Placental pericyte (primary cell): ENCODE measurements around the gene NUDCD2. TPM values are rescaled to one million over a fixed set of nuclear protein-coding genes. Genes with fewer than 3 reads are reported as not detected.

Experiments
- small RNA-seq: library from RNA; depleted of rRNA; stranded (forward); fragments of <200 nt; gene quantifications from one replicate; pipeline ENCODE3, GENCODE V24; 2012; ENCODE audit warnings: low replicate concordance
- total RNA-seq: library from RNA; depleted of rRNA; stranded (reverse); fragments of >200 nt; gene quantifications from 2 replicates; pipeline ENCODE4 v1.2.3, GENCODE V29; 2012

The NUDCD2 gene, protein sequence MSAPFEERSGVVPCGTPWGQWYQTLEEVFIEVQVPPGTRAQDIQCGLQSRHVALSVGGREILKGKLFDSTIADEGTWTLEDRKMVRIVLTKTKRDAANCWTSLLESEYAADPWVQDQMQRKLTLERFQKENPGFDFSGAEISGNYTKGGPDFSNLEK
- total RNA-seq, result 2.6 and 5.4 TPM in 2 replicates

DNA sequence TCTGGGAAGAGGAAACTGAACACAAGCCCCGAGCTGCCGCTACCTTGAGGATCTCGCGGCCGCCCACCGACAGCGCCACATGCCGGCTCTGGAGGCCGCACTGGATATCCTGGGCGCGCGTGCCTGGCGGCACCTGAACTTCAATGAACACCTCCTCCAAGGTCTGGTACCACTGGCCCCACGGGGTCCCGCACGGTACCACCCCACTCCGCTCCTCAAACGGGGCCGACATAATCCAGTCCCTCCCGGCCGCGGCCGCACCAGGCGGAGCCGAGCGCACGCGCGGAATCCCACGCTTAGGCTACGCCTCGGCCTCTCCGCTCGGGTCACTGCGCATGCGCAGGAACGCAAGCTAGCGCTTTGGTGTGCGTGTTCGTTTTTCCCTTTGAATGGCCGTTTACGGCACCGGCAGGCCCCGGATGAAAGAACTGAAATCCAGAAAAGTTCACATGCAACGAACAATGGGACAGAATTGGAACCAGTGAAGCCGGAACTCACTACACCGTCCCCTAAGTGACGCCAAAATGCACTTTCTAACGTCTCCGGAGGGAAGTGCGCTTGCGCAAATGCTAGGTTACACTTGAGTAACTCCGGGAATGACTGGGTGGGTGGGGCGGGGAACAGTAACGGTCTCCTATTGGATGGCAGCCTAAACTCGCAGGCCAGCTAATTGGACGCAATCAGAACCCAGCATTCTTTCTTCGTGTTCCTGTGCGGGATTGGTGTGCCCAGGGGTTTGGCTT lies at the start of gene NUDCD2:
NUDCD2 (minus strand) TSS at position 284 of the 743 bp plus-strand sequence; CDS start at position 232, 52 bp downstream.

DNA sequence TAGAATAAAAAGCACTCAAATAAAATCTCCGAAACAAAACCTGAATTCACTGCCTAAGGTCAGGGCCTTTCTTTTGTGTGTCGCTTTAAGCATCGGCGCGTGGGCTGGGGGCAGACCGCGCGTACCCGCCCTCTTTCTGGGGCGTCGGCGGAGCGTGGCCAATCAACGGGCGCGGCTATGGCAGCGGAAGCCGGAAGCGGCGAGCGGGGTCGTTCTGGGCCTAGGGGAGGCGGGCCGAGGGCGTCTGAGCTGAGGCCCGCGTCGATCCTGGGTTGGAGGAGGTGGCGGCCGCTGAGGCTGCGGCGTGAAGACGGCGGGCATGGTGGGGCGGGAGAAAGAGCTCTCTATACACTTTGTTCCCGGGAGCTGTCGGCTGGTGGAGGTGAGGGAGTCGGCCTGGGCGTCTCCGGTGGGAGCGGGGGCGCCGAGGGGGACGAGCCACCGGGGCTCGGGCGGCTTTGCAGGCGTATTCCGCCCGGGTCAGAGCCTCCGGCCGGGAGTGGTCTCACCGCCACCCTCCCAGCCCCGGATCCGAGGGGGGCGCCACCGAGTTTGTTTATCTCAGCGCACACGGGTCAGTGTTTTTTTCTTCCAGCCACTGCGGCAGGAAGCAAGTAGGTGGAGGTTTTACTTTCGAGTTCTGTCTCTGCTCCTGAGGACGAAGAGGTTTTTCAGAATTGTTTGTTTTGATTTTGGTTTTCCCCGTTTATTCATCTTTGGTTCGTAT lies 45.6 kb upstream of the NUDCD2 start, which contains the start of gene MAT2B:
MAT2B (plus strand) TSS at position 252 of the 727 bp plus-strand sequence; CDS start at position 320, 68 bp downstream.

DNA sequence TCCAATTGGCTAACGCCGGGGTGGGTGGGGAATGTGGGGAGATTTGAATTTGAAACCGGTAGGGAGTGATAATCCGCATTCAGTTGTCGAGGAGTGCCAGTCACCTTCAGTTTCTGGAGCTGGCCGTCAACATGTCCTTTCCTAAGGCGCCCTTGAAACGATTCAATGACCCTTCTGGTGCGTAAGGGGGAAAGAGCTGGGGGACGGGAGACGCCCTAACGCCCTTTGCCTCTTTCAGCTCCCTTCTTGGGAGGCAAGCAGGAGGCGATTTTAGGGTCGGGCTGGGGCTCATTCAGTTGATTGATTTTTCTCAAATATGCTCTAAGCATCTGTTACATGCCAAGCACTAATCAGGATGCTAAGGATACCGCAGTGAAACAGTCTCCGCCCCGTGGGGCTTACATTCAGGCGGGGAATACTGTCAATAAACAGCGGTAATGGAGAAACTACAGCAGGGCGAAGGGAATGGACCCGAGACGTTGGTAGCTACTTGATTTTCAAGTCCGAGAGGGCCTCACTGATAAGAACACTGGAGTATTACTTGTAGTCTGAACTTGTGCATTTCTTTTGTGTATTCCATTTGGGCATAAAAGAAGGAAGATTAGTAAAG lies 765 bp upstream of the NUDCD2 start, which contains the start of gene HMMR:
HMMR (plus strand) TSS at position 71 of the 610 bp plus-strand sequence; CDS start at position 132, 61 bp downstream.

DNA sequence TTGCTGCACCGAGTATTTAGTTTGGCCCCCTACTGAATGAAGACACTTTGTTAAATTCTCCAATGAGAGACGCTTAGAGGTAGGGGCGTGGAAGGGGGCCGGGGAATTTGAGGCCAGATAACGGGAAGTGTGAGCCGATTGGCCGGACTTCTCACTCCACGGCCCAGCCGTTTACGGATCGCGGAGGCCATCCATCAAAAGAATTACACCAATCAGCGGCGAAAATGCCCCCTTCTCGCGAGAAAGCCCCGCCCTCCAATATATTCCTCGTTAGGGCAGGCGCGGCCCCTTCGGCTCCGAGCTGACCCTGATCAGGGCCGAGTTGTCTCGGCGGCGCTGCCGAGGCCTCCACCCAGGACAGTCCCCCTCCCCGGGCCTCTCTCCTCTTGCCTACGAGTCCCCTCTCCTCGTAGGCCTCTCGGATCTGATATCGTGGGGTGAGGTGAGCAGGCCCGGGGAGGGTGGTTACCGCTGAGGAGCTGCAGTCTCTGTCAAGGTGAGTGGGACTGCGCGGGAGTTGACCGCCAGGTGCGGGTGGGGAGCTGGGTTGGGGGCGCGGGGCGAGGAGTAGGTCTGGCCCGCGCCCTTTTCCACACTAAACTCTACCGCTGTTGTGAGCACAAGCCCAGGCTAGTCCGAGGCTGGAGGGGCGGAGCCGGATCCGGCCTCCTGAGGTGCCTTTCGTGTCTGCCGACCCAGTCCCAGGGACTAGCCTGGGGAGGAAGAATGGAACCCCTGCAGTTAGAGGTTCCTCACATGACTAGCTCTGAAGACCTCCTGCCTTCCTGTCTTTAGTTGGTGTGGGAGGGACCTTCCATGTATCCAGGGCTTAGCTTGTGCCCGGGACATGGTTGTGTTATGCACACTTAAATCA lies 22.4 kb downstream of the NUDCD2 start, which contains the start of gene CCNG1:
CCNG1 (plus strand) TSS at position 287 of the 874 bp plus-strand sequence. CDS start 1,662 bp downstream, outside the sequence.

Small RNA genes within 50 kb of the gene (small RNA-seq; reads per million reads assigned to genes)
- gene AC008723.1, result not detected

Other genes with a start within 250 kb of the NUDCD2 start
- 220 and 434 TPM in 2 replicates for gene CCNG1, start 22.5 kb downstream of the NUDCD2 start, total RNA-seq
- 1.3 and 49.0 TPM in 2 replicates for gene HMMR, start 530 bp upstream of the NUDCD2 start, total RNA-seq
- gene MAT2B, start 45.5 kb upstream of the NUDCD2 start, total RNA-seq, result 45.5 and 90.9 TPM in 2 replicates